Muscle layer of duodenum (tissue), 2 donors: ENCODE data around the gene COL6A1.

Experiments
- H3K27ac ChIP-seq: one replicate; pipeline ENCODE4 v1.7.0; 2013; ENCODE audit warnings: mild to moderate bottlenecking, low read length
- H3K27me3 ChIP-seq: one replicate; pipeline ENCODE4 v1.7.0; 2013; ENCODE audit warnings: low read depth, mild to moderate bottlenecking, control low read depth, low read length
- H3K36me3 ChIP-seq, 2 donors: one replicate each; pipeline ENCODE4 v1.7.0; 2013; ENCODE audit warnings: low read length in 2 of 2, control low read depth in 1 of 2, mild to moderate bottlenecking in 1 of 2; ENCODE audit not compliant: insufficient read depth in 2 of 2, control insufficient read depth in 1 of 2
- H3K4me1 ChIP-seq, 2 donors: one replicate each; pipeline ENCODE4 v1.7.0; 2013; ENCODE audit warnings: low read length in 2 of 2, mild to moderate bottlenecking in 2 of 2, control low read depth in 1 of 2, moderate library complexity in 1 of 2; ENCODE audit not compliant: insufficient read depth in 2 of 2, control insufficient read depth in 1 of 2
- H3K4me3 ChIP-seq, 2 donors: one replicate each; pipeline ENCODE4 v1.7.0; 2013; ENCODE audit warnings: low read length in 2 of 2, low read depth in 1 of 2, mild to moderate bottlenecking in 1 of 2
- H3K9me3 ChIP-seq, 2 donors: one replicate each; pipeline ENCODE4 v1.7.0; 2013; ENCODE audit warnings: low read length in 2 of 2, control low read depth in 1 of 2, mild to moderate bottlenecking in 1 of 2; ENCODE audit not compliant: control insufficient read depth in 1 of 2
- donor health status: healthy.

The COL6A1 gene

GRCh38 chr21:46031484-46031883 is 49.9 kb downstream of the COL6A1 start:
- Histone ChIP-seq H3K27me3 (no peaks in the 10 kb centered on the region), H3K4me1 (peaks cover 0 to 16% of the 10 kb centered on the region in 2 donors)

GRCh38 chr21:46032100-46032499 is 50.5 kb downstream of the COL6A1 start:
- H3K36me3 ChIP-seq = no peaks in the 10 kb centered on the region
- H3K27ac ChIP-seq = no peak overlapping the region
- H3K27me3 ChIP-seq = no peaks in the 10 kb centered on the region
- peaks cover 0 to 2% of the 10 kb centered on the region in 2 donors for H3K9me3 ChIP-seq
- H3K4me3 ChIP-seq = no peak overlapping the region
- peaks cover 0 to 20% of the 10 kb centered on the region in 2 donors for H3K4me1 ChIP-seq

More at GRCh38 chr21:46031484-46031883, 49.9 kb downstream of the COL6A1 start:
- H3K9me3 ChIP-seq = peaks cover 0 to 2% of the 10 kb centered on the region in 2 donors
- no peak overlapping the region for H3K27ac ChIP-seq
- H3K4me3 ChIP-seq = no peak overlapping the region
- H3K36me3 ChIP-seq = no peaks in the 10 kb centered on the region

- no peak overlapping the region for H3K27ac ChIP-seq
- H3K27me3 ChIP-seq = no peaks in the 10 kb centered on the region
- H3K4me1 ChIP-seq = peaks cover 0 to 12% of the 10 kb centered on the region in 2 donors
- H3K36me3 ChIP-seq = no peaks in the 10 kb centered on the region
- H3K4me3 ChIP-seq = no peak overlapping the region
- peaks cover 0 to 2% of the 10 kb centered on the region in 2 donors for H3K9me3 ChIP-seq
Observed at GRCh38 chr21:46033410-46034400, 52.1 kb downstream of the COL6A1 start.

GRCh38 chr21:46035809-46036695 is 54.5 kb downstream of the COL6A1 start:
- Histone ChIP-seq H3K4me3 (no peak overlapping the region), H3K27ac (no peak overlapping the region)

GRCh38 chr21:46036696-46037330 is 55.2 kb downstream of the COL6A1 start:
- Histone ChIP-seq H3K36me3 (no peaks in the 10 kb centered on the region), H3K4me1 (peaks cover 0 to 12% of the 10 kb centered on the region in 2 donors), H3K4me3 (no peak overlapping the region), H3K9me3 (no peaks in the 10 kb centered on the region), H3K27ac (no peak overlapping the region), H3K27me3 (no peaks in the 10 kb centered on the region)

More at GRCh38 chr21:46035809-46036695, 54.5 kb downstream of the COL6A1 start:
- no peaks in the 10 kb centered on the region for H3K9me3 ChIP-seq
- no peaks in the 10 kb centered on the region for H3K36me3 ChIP-seq
- no peaks in the 10 kb centered on the region for H3K27me3 ChIP-seq
- H3K4me1 ChIP-seq = peaks cover 0 to 12% of the 10 kb centered on the region in 2 donors

GRCh38 chr21:46037331-46038325 is 56.1 kb downstream of the COL6A1 start:
- Histone ChIP-seq H3K4me3 (no peak overlapping the region), H3K27ac (no peak overlapping the region), H3K36me3 (no peaks in the 10 kb centered on the region), H3K9me3 (no peaks in the 10 kb centered on the region), H3K27me3 (no peaks in the 10 kb centered on the region), H3K4me1 (peaks cover 0 to 12% of the 10 kb centered on the region in 2 donors)

GRCh38 chr21:46038341-46038829 is 56.8 kb downstream of the COL6A1 start:
- H3K4me3 ChIP-seq = no peak overlapping the region
- peaks cover 0 to 12% of the 10 kb centered on the region in 2 donors for H3K4me1 ChIP-seq
- no peaks in the 10 kb centered on the region for H3K27me3 ChIP-seq
- H3K27ac ChIP-seq = no peak overlapping the region
- H3K9me3 ChIP-seq = no peaks in the 10 kb centered on the region
- H3K36me3 ChIP-seq = no peaks in the 10 kb centered on the region

GRCh38 chr21:46038871-46039397 is 57.4 kb downstream of the COL6A1 start:
- H3K4me3 ChIP-seq = no peak overlapping the region
- no peak overlapping the region for H3K27ac ChIP-seq
- no peaks in the 10 kb centered on the region for H3K27me3 ChIP-seq
- H3K9me3 ChIP-seq = no peaks in the 10 kb centered on the region
- peaks cover 0 to 12% of the 10 kb centered on the region in 2 donors for H3K4me1 ChIP-seq
- H3K36me3 ChIP-seq = no peaks in the 10 kb centered on the region

GRCh38 chr21:46039891-46040660 is 58.5 kb downstream of the COL6A1 start:
- Histone ChIP-seq H3K27ac (no peak overlapping the region), H3K4me1 (peaks cover 0 to 12% of the 10 kb centered on the region in 2 donors), H3K9me3 (no peaks in the 10 kb centered on the region), H3K36me3 (no peaks in the 10 kb centered on the region), H3K27me3 (no peaks in the 10 kb centered on the region), H3K4me3 (no peak overlapping the region)
